ENCODE data around the gene ZNF566. TPM values are rescaled to one million over a fixed set of nuclear protein-coding genes. Genes with fewer than 3 reads are reported as not detected.

ZNF566 gene
- total RNA-seq (ENCODE audit: low replicate concordance) = 14.1 and 22.1 TPM in 2 replicates
- long read RNA-seq, full-length matches to known transcripts = 23 of 30 reads
- long read RNA-seq, partial matches to known transcripts = 0 of 30 reads
- long read RNA-seq, other reads (novel, unspliced or antisense) = 7 of 30 reads

DNA sequence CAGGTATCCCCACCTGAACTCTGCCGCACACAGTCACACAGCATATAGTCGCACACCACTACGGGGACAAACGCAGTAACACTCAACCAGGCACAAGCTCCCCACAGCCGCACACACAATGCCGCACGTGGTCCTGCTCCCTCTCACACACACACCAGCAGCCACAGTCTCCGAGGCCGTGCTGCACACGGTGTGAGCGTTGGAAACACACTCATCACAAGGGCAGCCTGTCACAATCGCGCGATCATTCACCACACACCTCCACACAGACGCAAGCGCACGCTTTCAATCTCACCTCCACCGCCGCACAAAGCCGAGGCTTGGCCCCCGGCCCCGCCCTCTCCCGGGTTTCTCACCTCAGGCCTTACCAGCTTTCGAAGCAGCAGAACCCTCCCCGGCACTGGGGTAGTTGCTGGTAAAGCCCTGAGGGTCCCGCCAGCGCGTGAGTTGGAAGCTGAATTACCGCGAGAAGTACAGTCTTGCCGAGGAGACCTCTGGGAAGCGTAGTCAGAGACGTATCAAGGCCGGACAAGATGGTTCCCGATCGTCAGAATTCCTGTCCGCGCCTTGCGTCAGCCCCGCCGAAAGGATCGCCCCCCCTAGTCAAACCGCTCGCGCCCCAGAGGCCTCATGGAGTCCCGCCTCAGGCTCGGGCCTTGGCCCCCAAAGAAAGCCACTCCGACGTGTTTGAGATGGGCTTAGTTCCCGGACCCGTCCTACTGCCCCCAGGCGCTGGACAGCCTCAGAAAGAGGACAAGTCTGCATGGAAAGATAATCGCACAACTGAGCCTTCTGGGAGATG, at the start of gene ZNF566:
ZNF566 (minus strand) TSS at position 444 of the 802 bp plus-strand sequence. CDS start 13,004 bp downstream, outside the sequence.
- Mint-ChIP-seq H3K27me3 (no peaks in the 10 kb centered on the region), H3K27ac (peak within 1 kb of the TSS; percentile 100), H3K4me1 (ENCODE audit: unreplicated experiment) (peaks cover 11% of the 10 kb centered on the region), H3K4me3 (peak within 1 kb of the TSS; percentile 100), H3K36me3 (peaks cover 38% of the 10 kb centered on the region), H3K9me3 (peaks cover 9% of the 10 kb centered on the region)
- no peak for TF ChIP-seq CTCF (conservative IDR thresholded peaks at IDR 0.05)
- peak; percentile 96 for DNase-seq (ENCODE audit: extremely low spot score, unreplicated experiment)

DNA sequence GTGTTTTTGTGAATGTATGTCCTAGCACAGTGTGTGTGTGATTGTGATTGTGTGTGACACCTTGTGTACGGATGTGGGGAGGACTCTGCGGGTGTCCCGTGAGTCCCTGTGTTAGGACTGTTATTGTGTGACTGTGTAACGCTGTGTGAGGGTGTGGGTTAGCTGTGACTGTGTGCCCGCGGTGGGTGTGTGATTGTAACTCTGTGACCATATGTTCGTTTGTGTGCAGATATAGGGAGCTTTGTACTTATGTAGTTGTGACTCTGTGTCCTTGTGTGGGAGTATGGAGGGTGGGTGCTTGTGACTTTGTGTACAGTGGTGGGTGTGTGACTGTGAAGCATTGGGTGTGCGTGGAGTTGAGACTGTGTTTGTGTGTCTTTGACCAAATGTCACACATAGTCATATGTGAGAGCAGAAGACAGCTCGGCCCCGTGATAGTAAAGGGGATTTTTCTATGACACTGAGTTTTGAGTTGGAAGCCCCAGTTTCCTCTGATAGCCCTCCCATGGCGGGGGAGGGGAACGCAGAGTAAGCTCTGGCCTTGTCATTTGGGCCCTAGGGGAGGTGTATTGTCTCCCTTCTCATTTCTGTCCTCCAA, 39.7 kb upstream of the ZNF566 start:
- TF ChIP-seq CTCF (conservative IDR thresholded peaks at IDR 0.05) = no peak
- Mint-ChIP-seq H3K4me3 (peak overlapping the region; percentile 100), H3K27ac (peak overlapping the region; percentile 99), H3K36me3 (peaks cover 49% of the 10 kb centered on the region), H3K4me1 (ENCODE audit: unreplicated experiment) (peaks cover 9% of the 10 kb centered on the region), H3K9me3 (peaks cover 5% of the 10 kb centered on the region), H3K27me3 (no peaks in the 10 kb centered on the region)
- no peak for DNase-seq (ENCODE audit: extremely low spot score, unreplicated experiment)

- H3K27me3 Mint-ChIP-seq = no peaks in the 10 kb centered on the region
- peak within 1 kb of the TSS; percentile 99 for H3K27ac Mint-ChIP-seq
- no peak for TF ChIP-seq CTCF (conservative IDR thresholded peaks at IDR 0.05)
- H3K4me1 Mint-ChIP-seq (ENCODE audit: unreplicated experiment) = peaks cover 9% of the 10 kb centered on the region
- peaks cover 50% of the 10 kb centered on the region for H3K36me3 Mint-ChIP-seq
- peak; percentile 97 for DNase-seq (ENCODE audit: extremely low spot score, unreplicated experiment)
- H3K9me3 Mint-ChIP-seq = peaks cover 5% of the 10 kb centered on the region
- peak within 1 kb of the TSS; percentile 100 for H3K4me3 Mint-ChIP-seq
Measured at GRCh38 chr19:36528194-36528920, 39.0 kb upstream of the ZNF566 start, which contains the start of gene ZNF260. Gene ZNF260, minus strand, starts transcription at chr19:36528271. Its CDS starts 13,033 bp downstream, at chr19:36515238.

DNA sequence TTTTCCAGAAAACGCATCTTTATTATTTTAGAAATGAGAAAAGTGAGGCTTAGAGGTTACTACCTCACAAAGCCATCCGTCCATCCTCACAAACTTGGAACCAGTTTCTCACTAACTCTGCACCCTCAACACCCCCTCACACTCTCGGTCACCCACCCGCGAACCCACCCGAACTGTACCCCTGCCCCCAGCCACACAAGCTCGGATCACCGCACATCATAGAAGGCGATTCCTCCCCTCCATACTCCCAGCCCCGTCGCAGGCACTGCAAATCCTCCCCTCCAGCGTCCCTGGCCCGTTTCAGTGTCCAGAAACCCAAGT, 38.5 kb upstream of the ZNF566 start:
- Mint-ChIP-seq H3K9me3 (peaks cover 10% of the 10 kb centered on the region), H3K36me3 (peaks cover 50% of the 10 kb centered on the region)
- no peak for TF ChIP-seq CTCF (conservative IDR thresholded peaks at IDR 0.05)

GRCh38 chr19:36527341-36527740, 38.0 kb upstream of the ZNF566 start:
- Mint-ChIP-seq H3K4me1 (ENCODE audit: unreplicated experiment) (peaks cover 9% of the 10 kb centered on the region), H3K27ac (peak overlapping the region; percentile 99), H3K36me3 (peaks cover 53% of the 10 kb centered on the region), H3K9me3 (peaks cover 14% of the 10 kb centered on the region), H3K27me3 (no peaks in the 10 kb centered on the region), H3K4me3 (peak overlapping the region; percentile 100)
- TF ChIP-seq CTCF (conservative IDR thresholded peaks at IDR 0.05) = no peak
- DNase-seq (ENCODE audit: extremely low spot score, unreplicated experiment) = no peak

More for the DNA sequence above, 38.5 kb upstream of the ZNF566 start:
- Mint-ChIP-seq H3K27ac (peak overlapping the region; percentile 99), H3K27me3 (no peaks in the 10 kb centered on the region), H3K4me1 (ENCODE audit: unreplicated experiment) (peaks cover 9% of the 10 kb centered on the region), H3K4me3 (peak overlapping the region; percentile 100)
- DNase-seq (ENCODE audit: extremely low spot score, unreplicated experiment) = no peak
